GM12873 (cell line): ENCODE measurements around the gene ALOX15.
A peak's percentile ranks its signal among the peaks of the same experiment; 100 is the strongest.

Source experiments
- TF ChIP-seq, protein P1 (sequence below): IDR thresholded peaks from 2 replicates; pipeline ENCODE4 v1.5.1; 2012; ENCODE audit warnings: low read depth, mild to moderate bottlenecking, moderate library complexity, low read length, control low read depth; ENCODE audit not compliant: insufficient read depth; ENCODE audit errors: missing control alignments

ALOX15 gene

DNA sequence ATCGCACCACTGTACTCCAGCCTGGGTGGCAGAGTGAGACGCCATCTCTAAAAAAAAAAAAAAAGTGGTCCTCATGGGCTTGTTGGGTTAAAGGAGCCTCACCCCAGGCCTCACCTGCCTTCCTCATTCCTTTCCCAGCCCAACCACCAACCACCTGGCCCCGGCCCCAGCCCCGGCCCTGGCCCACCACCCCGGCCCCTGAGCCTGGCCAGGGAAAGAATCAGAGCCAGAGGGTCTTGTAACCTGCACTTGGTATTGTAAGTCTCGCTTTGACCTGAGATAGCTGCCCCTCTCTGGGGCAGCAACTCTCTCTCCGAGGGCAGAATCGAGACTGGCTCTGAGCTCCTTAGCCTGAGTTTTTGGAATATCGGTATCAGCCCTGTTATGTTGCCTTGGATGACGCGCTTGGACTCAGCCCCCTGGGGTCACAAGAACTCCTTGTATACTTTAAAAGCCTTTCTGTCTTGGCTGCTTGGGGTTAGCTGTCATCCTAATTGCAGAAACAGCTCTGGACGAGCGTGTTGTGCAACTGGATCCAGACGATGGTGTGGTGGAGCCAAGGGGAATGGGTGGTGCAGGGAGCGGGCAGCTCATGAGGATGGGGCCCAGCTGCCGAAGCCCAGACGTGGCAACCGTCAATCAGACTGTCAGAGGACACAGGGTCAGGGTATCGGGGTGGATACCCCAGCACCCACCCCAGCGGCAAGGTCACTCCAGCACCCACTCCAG lies 42.5 kb downstream of the ALOX15 start:
- TF ChIP-seq, protein P1, sequence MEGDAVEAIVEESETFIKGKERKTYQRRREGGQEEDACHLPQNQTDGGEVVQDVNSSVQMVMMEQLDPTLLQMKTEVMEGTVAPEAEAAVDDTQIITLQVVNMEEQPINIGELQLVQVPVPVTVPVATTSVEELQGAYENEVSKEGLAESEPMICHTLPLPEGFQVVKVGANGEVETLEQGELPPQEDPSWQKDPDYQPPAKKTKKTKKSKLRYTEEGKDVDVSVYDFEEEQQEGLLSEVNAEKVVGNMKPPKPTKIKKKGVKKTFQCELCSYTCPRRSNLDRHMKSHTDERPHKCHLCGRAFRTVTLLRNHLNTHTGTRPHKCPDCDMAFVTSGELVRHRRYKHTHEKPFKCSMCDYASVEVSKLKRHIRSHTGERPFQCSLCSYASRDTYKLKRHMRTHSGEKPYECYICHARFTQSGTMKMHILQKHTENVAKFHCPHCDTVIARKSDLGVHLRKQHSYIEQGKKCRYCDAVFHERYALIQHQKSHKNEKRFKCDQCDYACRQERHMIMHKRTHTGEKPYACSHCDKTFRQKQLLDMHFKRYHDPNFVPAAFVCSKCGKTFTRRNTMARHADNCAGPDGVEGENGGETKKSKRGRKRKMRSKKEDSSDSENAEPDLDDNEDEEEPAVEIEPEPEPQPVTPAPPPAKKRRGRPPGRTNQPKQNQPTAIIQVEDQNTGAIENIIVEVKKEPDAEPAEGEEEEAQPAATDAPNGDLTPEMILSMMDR = no peak

GRCh38 chr17:4597975-4598374 lies 43.5 kb downstream of the ALOX15 start:
- TF ChIP-seq, protein P1 = no peak

GRCh38 chr17:4596636-4597380 lies 44.7 kb downstream of the ALOX15 start:
- TF ChIP-seq, protein P1 = no peak

- TF ChIP-seq, protein P1 = peak; percentile 48
Observed at GRCh38 chr17:4594931-4595684, 46.4 kb downstream of the ALOX15 start.

DNA sequence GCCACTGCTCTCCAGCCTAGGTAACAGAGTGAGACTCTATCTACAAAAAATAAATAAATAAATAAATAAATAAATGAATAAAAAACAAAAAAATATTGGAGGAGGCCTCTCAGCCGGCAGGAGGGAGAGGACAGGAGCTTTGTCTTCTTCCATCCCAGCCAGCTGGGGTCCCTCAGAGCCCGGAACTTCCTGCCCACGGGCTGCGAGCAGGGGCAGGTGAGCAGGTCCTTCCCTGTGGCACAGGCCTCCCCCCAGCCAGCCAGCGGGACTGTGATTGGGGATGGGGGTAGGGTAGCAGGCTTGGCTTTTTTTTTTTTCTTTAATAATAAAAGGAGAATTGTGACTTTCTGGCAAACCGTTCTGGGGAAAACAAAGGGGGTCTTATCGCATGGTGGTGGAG lies 47.1 kb downstream of the ALOX15 start:
- TF ChIP-seq, protein P1 = no peak

DNA sequence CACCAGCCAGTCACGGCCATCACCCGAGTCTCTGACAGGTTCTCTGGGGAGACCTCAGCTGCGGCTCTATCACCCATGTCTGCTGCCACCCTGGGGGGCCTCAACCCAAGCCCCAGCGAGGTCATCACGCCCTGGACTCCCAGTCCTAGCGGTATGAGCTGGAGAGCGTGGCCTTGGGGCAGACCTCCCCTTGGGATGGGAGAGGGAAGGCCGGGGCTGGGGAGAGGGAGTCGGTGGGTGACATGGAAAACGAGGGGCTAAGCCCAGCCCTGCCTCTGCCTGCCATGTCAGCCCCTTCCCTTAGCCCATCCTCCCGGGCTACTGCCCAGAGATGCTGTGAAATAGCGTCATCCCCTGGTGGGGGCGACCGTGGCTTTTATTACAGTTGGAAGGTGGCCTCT lies 48.5 kb downstream of the ALOX15 start:
- TF ChIP-seq, protein P1 = no peak

- TF ChIP-seq, protein P1 = no peak
Observed at GRCh38 chr17:4592240-4593005, 49.1 kb downstream of the ALOX15 start.
